Choroid plexus epithelial cell (primary cell): ENCODE data around the gene CNNM4.
A peak's percentile ranks its signal among the peaks of the same experiment; 100 is the strongest.

Source experiments
- DNase-seq: peaks from one replicate; pipeline ENCODE4 v3.0.0-alpha.2; 2010; ENCODE audit warnings: low read depth
- H3K4me3 ChIP-seq: 2 replicates; pipeline ENCODE4 v1.5.1; 2011; ENCODE audit warnings: low read depth, mild to moderate bottlenecking, control low read depth, low read length, moderate library complexity
- TF ChIP-seq, protein P1 (sequence below): conservative IDR thresholded peaks from 2 replicates; pipeline ENCODE4 v1.5.1; 2011; ENCODE audit warnings: low read depth, mild to moderate bottlenecking, control low read depth, inconsistent platforms, low read length, moderate library complexity

Gene CNNM4

DNA sequence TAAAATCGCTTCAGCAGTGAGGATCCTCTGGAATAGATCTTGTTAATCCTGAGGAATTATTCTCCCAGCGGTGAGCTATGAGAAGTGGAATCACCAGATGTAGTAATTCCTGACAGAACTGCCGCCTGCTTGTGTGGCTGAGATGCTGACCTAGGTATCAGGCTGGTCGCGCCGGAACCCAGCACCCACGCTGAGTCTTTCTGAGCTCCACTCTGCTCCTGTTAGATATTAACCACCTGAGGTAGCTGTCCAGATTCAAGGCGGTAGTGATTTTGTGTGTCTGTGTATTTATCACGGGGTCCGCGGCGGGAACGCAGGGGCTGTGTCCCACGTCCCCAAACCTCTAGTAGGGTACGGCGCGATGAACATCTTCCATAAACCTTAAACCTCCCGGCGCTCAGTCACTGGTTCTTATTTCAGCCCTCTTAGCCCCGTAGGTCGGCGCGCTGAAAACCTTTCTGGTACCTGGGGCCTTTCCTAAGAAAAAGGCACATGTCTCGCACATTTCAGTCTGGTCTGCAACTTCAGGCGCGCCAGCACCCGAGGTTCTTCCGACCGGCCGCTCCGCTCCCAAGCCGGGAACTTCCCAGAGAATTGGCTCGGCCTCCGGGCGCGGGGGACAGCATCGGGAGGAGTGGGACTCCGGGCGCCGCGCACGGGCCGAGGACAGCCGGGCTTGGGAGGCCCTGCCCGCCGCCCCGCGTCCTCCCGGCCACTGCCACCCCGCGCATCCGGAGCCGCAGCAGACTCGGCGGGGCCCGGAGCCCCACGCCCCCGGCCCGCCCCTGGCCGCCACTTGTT lies 54.8 kb downstream of the CNNM4 start:
- DNase-seq, result peak; percentile 63
- TF ChIP-seq, protein P1, sequence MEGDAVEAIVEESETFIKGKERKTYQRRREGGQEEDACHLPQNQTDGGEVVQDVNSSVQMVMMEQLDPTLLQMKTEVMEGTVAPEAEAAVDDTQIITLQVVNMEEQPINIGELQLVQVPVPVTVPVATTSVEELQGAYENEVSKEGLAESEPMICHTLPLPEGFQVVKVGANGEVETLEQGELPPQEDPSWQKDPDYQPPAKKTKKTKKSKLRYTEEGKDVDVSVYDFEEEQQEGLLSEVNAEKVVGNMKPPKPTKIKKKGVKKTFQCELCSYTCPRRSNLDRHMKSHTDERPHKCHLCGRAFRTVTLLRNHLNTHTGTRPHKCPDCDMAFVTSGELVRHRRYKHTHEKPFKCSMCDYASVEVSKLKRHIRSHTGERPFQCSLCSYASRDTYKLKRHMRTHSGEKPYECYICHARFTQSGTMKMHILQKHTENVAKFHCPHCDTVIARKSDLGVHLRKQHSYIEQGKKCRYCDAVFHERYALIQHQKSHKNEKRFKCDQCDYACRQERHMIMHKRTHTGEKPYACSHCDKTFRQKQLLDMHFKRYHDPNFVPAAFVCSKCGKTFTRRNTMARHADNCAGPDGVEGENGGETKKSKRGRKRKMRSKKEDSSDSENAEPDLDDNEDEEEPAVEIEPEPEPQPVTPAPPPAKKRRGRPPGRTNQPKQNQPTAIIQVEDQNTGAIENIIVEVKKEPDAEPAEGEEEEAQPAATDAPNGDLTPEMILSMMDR, result peak; percentile 3
- H3K4me3 ChIP-seq, result peak overlapping the region; percentile 70

DNA sequence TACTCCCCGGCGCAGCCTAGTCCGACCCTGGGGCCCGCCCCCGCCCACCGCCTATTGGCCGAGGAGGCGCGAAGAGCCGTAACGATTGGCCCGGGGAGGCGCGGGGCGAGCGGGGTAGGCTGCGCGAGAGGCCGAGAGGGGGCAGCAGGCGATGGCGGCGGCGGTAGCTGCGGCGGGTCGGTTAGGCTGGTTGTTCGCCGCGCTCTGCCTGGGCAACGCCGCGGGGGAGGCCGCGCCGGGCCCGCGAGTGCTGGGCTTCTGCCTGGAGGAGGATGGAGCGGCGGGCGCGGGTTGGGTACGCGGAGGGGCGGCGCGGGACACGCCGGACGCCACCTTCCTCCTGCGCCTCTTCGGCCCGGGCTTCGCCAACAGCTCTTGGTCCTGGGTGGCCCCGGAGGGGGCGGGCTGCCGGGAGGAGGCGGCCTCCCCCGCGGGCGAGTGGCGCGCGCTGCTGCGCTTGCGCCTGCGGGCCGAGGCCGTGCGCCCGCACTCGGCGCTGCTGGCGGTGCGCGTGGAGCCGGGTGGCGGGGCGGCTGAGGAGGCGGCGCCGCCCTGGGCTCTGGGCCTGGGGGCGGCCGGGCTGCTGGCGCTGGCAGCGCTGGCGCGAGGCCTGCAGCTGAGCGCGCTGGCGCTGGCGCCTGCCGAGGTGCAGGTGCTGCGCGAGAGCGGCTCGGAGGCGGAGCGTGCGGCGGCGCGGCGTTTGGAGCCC lies 55.6 kb downstream of the CNNM4 start, which contains the start of gene CNNM3:
Gene CNNM3 (plus strand): TSS at position 142 of the 709 bp plus-strand sequence. CDS start 10 bp downstream, at position 152.
- H3K4me3 ChIP-seq, result peak within 1 kb of the TSS; percentile 70
- TF ChIP-seq, protein P1, result peak; percentile 49
- peak; percentile 94 for DNase-seq

DNA sequence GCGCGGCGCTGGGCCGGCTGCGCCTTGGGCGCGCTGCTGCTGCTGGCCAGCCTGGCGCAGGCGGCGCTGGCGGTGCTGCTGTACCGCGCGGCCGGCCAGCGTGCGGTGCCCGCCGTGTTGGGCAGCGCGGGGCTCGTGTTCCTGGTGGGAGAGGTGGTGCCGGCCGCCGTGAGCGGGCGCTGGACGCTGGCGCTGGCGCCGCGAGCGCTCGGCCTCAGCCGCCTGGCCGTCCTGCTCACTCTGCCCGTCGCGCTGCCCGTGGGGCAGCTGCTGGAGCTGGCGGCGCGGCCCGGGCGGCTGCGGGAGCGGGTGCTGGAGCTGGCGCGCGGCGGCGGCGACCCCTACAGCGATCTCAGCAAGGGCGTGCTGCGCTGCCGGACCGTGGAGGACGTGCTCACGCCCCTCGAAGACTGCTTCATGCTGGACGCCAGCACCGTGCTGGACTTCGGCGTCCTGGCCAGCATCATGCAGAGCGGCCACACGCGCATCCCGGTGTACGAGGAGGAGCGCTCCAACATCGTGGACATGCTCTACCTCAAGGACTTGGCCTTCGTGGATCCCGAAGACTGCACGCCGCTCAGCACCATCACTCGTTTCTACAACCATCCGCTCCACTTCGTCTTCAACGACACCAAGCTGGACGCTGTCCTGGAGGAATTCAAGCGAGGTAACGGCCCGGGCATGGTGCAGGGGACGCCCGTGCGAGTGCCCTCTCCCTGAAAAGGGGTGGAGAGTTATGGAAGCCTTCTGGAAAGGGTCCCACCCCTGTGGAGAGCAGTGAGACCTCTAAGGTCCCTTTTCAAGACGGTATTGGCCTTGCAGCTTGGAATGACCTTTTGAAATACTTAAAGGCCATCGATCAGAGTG lies 56.4 kb downstream of the CNNM4 start:
- peak; percentile 40 for DNase-seq
- TF ChIP-seq, protein P1, result no peak
- peak overlapping the region; percentile 70 for H3K4me3 ChIP-seq

DNA sequence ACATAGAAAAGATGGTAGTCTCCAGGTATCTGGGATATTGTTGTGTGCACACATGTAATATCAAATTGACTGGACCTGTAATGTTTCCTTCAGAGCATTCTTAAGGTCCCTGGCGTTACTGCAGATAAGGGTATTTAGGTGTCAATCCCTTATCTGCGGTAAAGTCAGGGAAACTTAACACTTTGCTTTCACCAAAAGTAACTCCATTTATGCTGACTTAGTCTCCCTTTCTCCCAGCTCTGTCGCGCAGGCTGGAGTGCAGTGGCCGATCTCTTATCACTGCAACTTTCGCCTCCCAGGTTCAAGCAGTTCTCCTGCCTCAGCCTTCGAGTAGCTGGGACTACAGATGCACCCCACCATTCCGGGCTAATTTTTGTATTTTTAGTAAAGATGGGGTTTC lies 57.2 kb downstream of the CNNM4 start:
- no peak overlapping the region for H3K4me3 ChIP-seq
- no peak for DNase-seq
- TF ChIP-seq, protein P1, result no peak

DNA sequence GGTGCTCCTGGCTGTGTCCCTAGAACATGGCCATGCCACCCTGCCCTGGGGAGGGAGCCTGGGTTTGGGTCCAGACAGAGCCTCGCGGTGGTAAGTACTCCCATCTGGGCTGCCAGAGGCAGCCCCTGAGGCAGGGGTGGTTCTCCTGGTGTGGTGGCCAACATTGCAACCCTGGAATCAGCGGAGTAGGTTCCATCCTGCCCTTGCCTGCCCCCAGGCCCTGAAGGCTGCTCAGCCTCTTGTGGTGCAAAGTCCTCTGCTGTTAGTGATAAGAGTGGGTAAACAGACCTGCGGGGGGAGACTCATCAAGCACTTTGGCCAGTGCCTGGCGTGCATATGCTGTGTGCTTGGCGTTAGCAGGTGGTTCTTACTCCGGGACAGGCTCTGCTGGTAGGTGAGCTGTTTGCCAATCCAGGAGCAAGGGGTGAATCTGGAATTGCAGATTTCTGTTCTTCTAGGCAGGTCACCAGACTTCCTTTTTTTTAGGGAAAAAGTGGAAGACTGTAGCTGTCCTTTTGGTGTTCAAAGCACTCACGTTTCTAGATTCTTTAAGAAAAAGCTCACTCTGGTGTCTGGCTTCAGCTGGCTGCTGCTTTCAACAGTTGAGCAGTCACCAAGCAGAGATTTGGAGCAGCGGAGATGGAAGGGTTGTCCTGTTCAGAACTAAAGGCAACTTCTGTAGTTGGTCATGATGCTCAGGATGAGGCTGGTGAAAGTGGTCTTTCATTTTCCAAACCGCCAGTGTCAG lies 58.6 kb downstream of the CNNM4 start:
- H3K4me3 ChIP-seq, result no peak overlapping the region
- no peak for DNase-seq
- TF ChIP-seq, protein P1, result no peak

DNA sequence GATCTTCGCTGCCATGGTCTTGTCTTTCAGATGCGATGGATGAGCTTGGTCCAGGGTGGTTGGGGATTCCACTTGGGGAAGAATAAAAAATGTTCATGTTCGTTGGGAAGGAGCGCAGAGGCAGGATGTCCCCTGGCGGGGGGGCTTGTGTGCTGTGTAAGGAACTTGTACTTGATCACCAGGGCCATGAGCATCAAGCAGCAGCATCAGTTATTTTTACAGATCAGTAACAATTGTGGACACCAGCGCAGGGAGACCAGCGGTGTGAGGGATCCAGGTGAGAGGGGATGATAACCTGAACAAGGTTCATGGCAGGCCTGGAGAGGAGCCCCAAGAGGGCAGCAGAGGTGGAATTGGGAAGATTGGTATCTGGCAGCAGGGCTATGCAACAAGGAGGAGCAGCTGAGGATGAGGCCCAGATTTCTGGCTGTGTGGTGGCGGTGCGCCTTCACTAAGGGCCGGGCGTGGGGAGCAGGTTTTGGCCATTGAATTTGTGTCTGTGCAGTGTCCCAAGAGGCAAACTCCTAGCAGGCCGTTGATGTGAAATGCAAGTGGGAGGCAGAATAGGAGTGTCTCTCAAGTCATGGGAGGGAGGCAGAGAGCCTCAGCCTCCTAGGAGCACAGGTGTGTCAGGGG lies 59.3 kb downstream of the CNNM4 start:
- TF ChIP-seq, protein P1, result no peak
- H3K4me3 ChIP-seq, result no peak overlapping the region
- no peak for DNase-seq
